ENCODE measurements around the gene CREB3L2.

CREB3L2 gene

DNA sequence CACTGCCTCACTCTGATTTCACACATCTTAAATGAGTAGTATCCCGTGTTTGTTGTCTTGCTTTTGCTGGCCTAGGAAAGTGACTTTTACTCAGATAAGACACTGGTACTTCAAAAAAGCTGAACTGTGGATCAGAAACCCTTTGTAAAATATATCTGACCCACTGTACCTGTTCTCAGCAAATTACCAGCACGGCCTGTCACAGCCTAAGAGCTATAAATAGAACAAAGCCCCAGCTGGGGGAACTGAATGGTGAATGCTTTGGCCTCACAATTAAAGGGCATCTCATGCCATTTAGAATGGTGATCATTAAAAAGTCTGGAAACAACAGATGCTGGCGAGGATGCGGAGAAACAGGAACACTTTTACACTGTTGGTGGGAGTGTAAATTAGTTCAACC is 76.1 kb downstream of the CREB3L2 start:
- no peaks in the 10 kb centered on the region for H3K9me3 ChIP-seq (ENCODE audit: control insufficient read depth, low read length)
- no peaks in the 10 kb centered on the region for H3K4me1 ChIP-seq (ENCODE audit: control insufficient read depth, insufficient read depth, low read length)
- no peaks in the 10 kb centered on the region for H3K27me3 ChIP-seq (ENCODE audit: control insufficient read depth, insufficient read depth, low read length, poor library complexity, severe bottlenecking)
- H3K36me3 ChIP-seq (ENCODE audit: control insufficient read depth, insufficient read depth, low read length): peaks cover 5% of the 10 kb centered on the region
- H3K27ac ChIP-seq (ENCODE audit: insufficient read depth, low read depth, low read length, poor library complexity, severe bottlenecking): no peak overlapping the region
- H3K4me3 ChIP-seq (ENCODE audit: insufficient read depth, low read depth, low read length): no peak overlapping the region
- WGBS, 2 experiments: 67 to 89% methylated on average over 3 to 4 of the region's 4 CpGs

- no peak overlapping the region for H3K4me3 ChIP-seq (ENCODE audit: insufficient read depth, low read depth, low read length)
- H3K9me3 ChIP-seq (ENCODE audit: control insufficient read depth, low read length): no peaks in the 10 kb centered on the region
- no peak overlapping the region for H3K27ac ChIP-seq (ENCODE audit: insufficient read depth, low read depth, low read length, poor library complexity, severe bottlenecking)
- H3K4me1 ChIP-seq (ENCODE audit: control insufficient read depth, insufficient read depth, low read length): no peaks in the 10 kb centered on the region
- H3K36me3 ChIP-seq (ENCODE audit: control insufficient read depth, insufficient read depth, low read length): peaks cover 5% of the 10 kb centered on the region
- H3K27me3 ChIP-seq (ENCODE audit: control insufficient read depth, insufficient read depth, low read length, poor library complexity, severe bottlenecking): no peaks in the 10 kb centered on the region
Observed at GRCh38 chr7:137925091-137925490, 76.8 kb downstream of the CREB3L2 start.

DNA sequence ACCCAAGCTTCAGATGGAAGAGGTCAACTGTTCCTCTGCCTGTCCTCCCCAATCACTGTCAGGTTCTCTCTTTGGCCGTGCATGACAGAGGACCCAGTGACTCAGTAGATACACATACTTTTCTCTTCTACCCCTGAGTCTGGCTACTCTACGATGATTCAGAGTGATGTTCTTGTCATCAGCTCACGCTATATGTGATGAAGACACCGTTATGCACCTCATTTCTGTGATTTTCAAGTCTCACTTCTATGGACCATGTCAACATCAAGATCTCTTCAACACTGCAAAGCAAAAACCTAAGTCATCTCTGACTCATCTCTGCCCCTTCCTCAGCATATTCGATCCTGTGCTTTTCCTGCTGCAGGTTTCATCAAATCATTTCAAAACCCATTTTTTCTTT is 78.5 kb downstream of the CREB3L2 start:
- Histone ChIP-seq H3K36me3 (ENCODE audit: control insufficient read depth, insufficient read depth, low read length) (peaks cover 5% of the 10 kb centered on the region), H3K4me1 (ENCODE audit: control insufficient read depth, insufficient read depth, low read length) (no peaks in the 10 kb centered on the region), H3K27ac (ENCODE audit: insufficient read depth, low read depth, low read length, poor library complexity, severe bottlenecking) (no peak overlapping the region), H3K9me3 (ENCODE audit: control insufficient read depth, low read length) (no peaks in the 10 kb centered on the region), H3K4me3 (ENCODE audit: insufficient read depth, low read depth, low read length) (no peak overlapping the region), H3K27me3 (ENCODE audit: control insufficient read depth, insufficient read depth, low read length, poor library complexity, severe bottlenecking) (no peaks in the 10 kb centered on the region)
- 92 to 93% methylated on average over 5 of the region's 5 CpGs for WGBS, 2 experiments

DNA sequence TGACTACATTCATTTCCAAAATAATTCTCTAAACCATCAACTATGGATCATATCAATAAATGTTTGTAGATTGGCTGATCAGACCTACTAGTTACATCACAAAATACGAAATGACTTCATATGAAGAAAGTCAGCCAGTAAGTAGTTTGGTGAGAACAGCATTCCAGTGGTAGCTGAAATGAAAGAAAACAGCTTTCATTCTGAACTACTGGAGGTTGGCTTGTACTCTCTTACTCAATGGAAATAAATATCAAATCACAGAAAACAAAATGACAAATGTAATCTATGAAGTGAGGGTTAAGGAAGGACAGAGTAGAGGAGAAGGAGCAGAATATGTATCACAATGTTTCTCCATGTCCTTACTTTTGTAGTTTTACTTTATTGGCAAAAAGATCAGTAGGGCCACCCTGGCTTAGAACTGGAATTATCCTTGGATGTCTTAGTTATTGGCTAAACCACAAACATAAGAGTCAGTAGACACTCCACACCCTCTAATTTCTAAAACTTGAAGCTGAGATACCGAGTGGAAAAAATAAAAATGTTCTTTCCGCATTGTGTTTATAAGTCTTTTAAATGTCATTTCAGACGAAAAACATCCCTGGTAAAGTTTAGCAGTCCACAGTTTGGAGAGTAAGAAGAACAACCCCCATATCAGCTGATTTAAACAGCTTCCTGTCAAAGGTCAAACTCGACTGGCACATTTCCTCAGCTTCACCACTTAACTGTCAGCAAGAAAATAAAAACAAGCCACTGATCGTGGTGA is 81.1 kb downstream of the CREB3L2 start:
- Histone ChIP-seq H3K9me3 (ENCODE audit: control insufficient read depth, low read length) (no peaks in the 10 kb centered on the region), H3K4me1 (ENCODE audit: control insufficient read depth, insufficient read depth, low read length) (no peaks in the 10 kb centered on the region), H3K27me3 (ENCODE audit: control insufficient read depth, insufficient read depth, low read length, poor library complexity, severe bottlenecking) (no peaks in the 10 kb centered on the region), H3K4me3 (ENCODE audit: insufficient read depth, low read depth, low read length) (no peak overlapping the region), H3K36me3 (ENCODE audit: control insufficient read depth, insufficient read depth, low read length) (no peaks in the 10 kb centered on the region), H3K27ac (ENCODE audit: insufficient read depth, low read depth, low read length, poor library complexity, severe bottlenecking) (no peak overlapping the region)
- 92 to 96% methylated on average over 6 of the region's 6 CpGs for WGBS, 2 experiments

DNA sequence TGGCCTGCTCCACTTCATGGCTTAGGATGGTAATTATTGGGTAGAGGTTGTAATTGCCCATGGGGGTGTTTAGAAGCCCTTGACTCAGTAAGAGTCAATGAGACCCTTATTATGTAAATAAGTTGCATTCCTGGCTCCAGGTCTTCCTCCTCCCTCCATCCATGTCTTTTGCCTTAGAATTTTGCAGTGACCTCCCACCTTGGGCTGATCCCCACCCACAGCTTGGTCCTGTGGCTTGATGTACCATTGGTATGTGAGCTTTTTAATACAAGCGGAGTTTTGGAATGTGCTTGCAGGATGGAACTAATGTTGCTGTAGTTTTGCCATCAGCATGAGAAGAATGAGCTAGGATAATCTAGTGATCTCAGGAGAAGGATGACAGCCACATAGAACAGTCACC is 81.9 kb downstream of the CREB3L2 start:
- no peak overlapping the region for H3K27ac ChIP-seq (ENCODE audit: insufficient read depth, low read depth, low read length, poor library complexity, severe bottlenecking)

DNA sequence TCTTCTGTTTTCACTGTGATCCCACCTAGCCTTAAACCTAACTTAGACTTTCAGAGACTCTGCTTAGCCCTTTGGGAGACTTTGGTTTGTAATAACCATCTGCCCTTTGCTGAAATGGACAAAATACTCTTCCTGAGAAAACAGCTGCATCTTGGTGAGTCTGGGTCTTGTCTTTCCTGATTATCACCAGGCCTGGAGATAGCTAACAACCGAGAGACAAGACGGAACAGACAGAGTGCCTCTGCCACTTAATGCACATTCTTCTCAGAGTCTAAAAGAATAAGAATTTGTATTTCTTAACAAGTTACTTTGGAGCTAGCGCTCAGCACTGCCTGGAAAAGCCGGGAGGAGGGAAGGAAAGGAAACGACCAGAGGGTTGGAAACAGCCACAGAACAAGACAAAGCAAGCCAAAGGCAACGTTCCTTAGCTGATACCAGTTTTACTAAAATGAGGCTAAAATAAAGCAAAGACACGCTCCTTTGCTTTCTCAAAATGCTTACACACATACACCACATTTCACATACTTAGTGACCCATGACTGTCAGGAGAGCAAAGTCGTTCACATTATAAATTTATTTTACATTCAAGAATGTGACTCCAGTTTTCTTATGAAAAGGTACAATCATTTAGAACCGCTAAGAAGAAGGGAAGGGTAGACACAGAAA is 84.8 kb downstream of the CREB3L2 start:
- no peak overlapping the region for H3K27ac ChIP-seq (ENCODE audit: insufficient read depth, low read depth, low read length, poor library complexity, severe bottlenecking)
- no peaks in the 10 kb centered on the region for H3K4me1 ChIP-seq (ENCODE audit: control insufficient read depth, insufficient read depth, low read length)
- peaks cover 6% of the 10 kb centered on the region for H3K36me3 ChIP-seq (ENCODE audit: control insufficient read depth, insufficient read depth, low read length)
- H3K27me3 ChIP-seq (ENCODE audit: control insufficient read depth, insufficient read depth, low read length, poor library complexity, severe bottlenecking): no peaks in the 10 kb centered on the region
- 84 to 88% methylated on average over 8 to 9 of the region's 9 CpGs for WGBS, 2 experiments
- no peak overlapping the region for H3K4me3 ChIP-seq (ENCODE audit: insufficient read depth, low read depth, low read length)
- H3K9me3 ChIP-seq (ENCODE audit: control insufficient read depth, low read length): no peaks in the 10 kb centered on the region

More for the DNA sequence above, 81.9 kb downstream of the CREB3L2 start:
- Histone ChIP-seq H3K27me3 (ENCODE audit: control insufficient read depth, insufficient read depth, low read length, poor library complexity, severe bottlenecking) (no peaks in the 10 kb centered on the region), H3K4me3 (ENCODE audit: insufficient read depth, low read depth, low read length) (no peak overlapping the region), H3K4me1 (ENCODE audit: control insufficient read depth, insufficient read depth, low read length) (no peaks in the 10 kb centered on the region), H3K36me3 (ENCODE audit: control insufficient read depth, insufficient read depth, low read length) (peaks cover 6% of the 10 kb centered on the region), H3K9me3 (ENCODE audit: control insufficient read depth, low read length) (no peaks in the 10 kb centered on the region)
- WGBS, 2 experiments: 81 to 84% methylated on average over 1 of the region's 1 CpG

GRCh38 chr7:137916564-137916963 is 85.3 kb downstream of the CREB3L2 start:
- WGBS, 2 experiments: 93 to 95% methylated on average over 8 of the region's 8 CpGs
- Histone ChIP-seq H3K9me3 (ENCODE audit: control insufficient read depth, low read length) (no peaks in the 10 kb centered on the region), H3K36me3 (ENCODE audit: control insufficient read depth, insufficient read depth, low read length) (peaks cover 6% of the 10 kb centered on the region), H3K4me3 (ENCODE audit: insufficient read depth, low read depth, low read length) (no peak overlapping the region), H3K27ac (ENCODE audit: insufficient read depth, low read depth, low read length, poor library complexity, severe bottlenecking) (no peak overlapping the region), H3K27me3 (ENCODE audit: control insufficient read depth, insufficient read depth, low read length, poor library complexity, severe bottlenecking) (no peaks in the 10 kb centered on the region), H3K4me1 (ENCODE audit: control insufficient read depth, insufficient read depth, low read length) (no peaks in the 10 kb centered on the region)

DNA sequence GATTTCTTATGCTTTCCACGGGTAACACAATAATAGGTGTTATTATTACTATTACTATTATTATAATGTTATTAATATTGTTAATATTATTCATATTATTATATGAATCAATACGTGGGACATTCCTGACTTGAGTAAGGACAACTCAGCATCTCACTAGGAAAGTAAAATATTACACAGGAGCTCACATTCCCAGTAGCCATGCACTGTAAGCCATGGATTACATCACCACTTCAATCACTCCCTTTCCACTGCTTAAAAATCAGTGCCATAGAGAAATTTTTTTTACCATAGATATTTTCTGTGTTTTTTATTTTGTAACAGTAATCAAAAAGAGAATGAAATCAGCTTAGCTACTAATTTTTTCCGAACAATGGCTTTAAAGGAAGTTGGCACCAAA is 86.6 kb downstream of the CREB3L2 start:
- no peaks in the 10 kb centered on the region for H3K4me1 ChIP-seq (ENCODE audit: control insufficient read depth, insufficient read depth, low read length)
- no peak overlapping the region for H3K4me3 ChIP-seq (ENCODE audit: insufficient read depth, low read depth, low read length)
- H3K9me3 ChIP-seq (ENCODE audit: control insufficient read depth, low read length): no peaks in the 10 kb centered on the region
- peaks cover 11% of the 10 kb centered on the region for H3K36me3 ChIP-seq (ENCODE audit: control insufficient read depth, insufficient read depth, low read length)
- no peaks in the 10 kb centered on the region for H3K27me3 ChIP-seq (ENCODE audit: control insufficient read depth, insufficient read depth, low read length, poor library complexity, severe bottlenecking)
- 95% methylated on average over 2 of the region's 3 CpGs; no CpG with 5 or more reads in 1 of the 2 experiments for WGBS, 2 experiments
- H3K27ac ChIP-seq (ENCODE audit: insufficient read depth, low read depth, low read length, poor library complexity, severe bottlenecking): no peak overlapping the region

GRCh38 chr7:137913985-137914384 is 87.9 kb downstream of the CREB3L2 start:
- H3K27ac ChIP-seq (ENCODE audit: insufficient read depth, low read depth, low read length, poor library complexity, severe bottlenecking): no peak overlapping the region
- no peaks in the 10 kb centered on the region for H3K4me1 ChIP-seq (ENCODE audit: control insufficient read depth, insufficient read depth, low read length)
- H3K4me3 ChIP-seq (ENCODE audit: insufficient read depth, low read depth, low read length): no peak overlapping the region
- 95 to 96% methylated on average over 3 to 4 of the region's 4 CpGs for whole genome bisulfite sequencing, 2 experiments
- H3K9me3 ChIP-seq (ENCODE audit: control insufficient read depth, low read length): no peaks in the 10 kb centered on the region
- no peaks in the 10 kb centered on the region for H3K27me3 ChIP-seq (ENCODE audit: control insufficient read depth, insufficient read depth, low read length, poor library complexity, severe bottlenecking)
- H3K36me3 ChIP-seq (ENCODE audit: control insufficient read depth, insufficient read depth, low read length): peaks cover 20% of the 10 kb centered on the region

- Histone ChIP-seq H3K36me3 (ENCODE audit: control insufficient read depth, insufficient read depth, low read length) (peaks cover 28% of the 10 kb centered on the region), H3K9me3 (ENCODE audit: control insufficient read depth, low read length) (no peaks in the 10 kb centered on the region), H3K27me3 (ENCODE audit: control insufficient read depth, insufficient read depth, low read length, poor library complexity, severe bottlenecking) (no peaks in the 10 kb centered on the region), H3K27ac (ENCODE audit: insufficient read depth, low read depth, low read length, poor library complexity, severe bottlenecking) (no peak overlapping the region), H3K4me3 (ENCODE audit: insufficient read depth, low read depth, low read length) (no peak overlapping the region), H3K4me1 (ENCODE audit: control insufficient read depth, insufficient read depth, low read length) (no peaks in the 10 kb centered on the region)
- 93 to 96% methylated on average over 11 of the region's 11 CpGs for WGBS, 2 experiments
Observed at GRCh38 chr7:137909042-137909441, 92.8 kb downstream of the CREB3L2 start.

Data from ectodermal cell (in vitro differentiated cells).